ENCODE data around the gene PCYOX1L. TPM values are rescaled to one million over a fixed set of nuclear protein-coding genes. Genes with fewer than 3 reads are reported as not detected.

PCYOX1L gene
- total RNA-seq, 1 experiment from 2014 or later: 15.9 TPM

- H3K27ac ChIP-seq (ENCODE audit: low read depth, low read length): no peak overlapping the region
- H3K4me1 ChIP-seq (ENCODE audit: control insufficient read depth in 1 of 2, insufficient read depth in 2 of 2, low read length in 2 of 2): peaks cover 8 to 12% of the 10 kb centered on the region in 2 experiments
- no peaks in the 10 kb centered on the region for H3K79me2 ChIP-seq (ENCODE audit: insufficient read depth, low read length)
- H2AFZ ChIP-seq (ENCODE audit: low read depth, low read length, poor library complexity, severe bottlenecking): no peak overlapping the region
- intact Hi-C loops (cut with micrococcal nuclease): no loop called here
- POLR2A ChIA-PET: no interaction called here
- H3K4me2 ChIP-seq (ENCODE audit: low read length): no peak overlapping the region
- H3K27me3 ChIP-seq (ENCODE audit: insufficient read depth, low read length): no peaks in the 10 kb centered on the region
- no peak overlapping the region for H3K4me3 ChIP-seq (replicated peaks in 1 of 2; ENCODE audit: low read depth in 1 of 2, low read length in 2 of 2)
- H3K9me2 ChIP-seq (ENCODE audit: insufficient read depth): no peaks in the 10 kb centered on the region
- RAD21 ChIA-PET (ENCODE audit: low non-redundant PET in 1 of 2, low total read pairs in 2 of 2, uncharacterized antibody in 2 of 2, unreplicated experiment in 2 of 2): no interaction called here
- H3K36me3 ChIP-seq (ENCODE audit: control insufficient read depth in 1 of 2, insufficient read depth in 2 of 2, low read length in 2 of 2): no peaks in the 10 kb centered on the region
- ATAC-seq: no peak
- TF ChIP-seq ATF3 (IDR thresholded peaks at IDR 0.05) (no peak), SRF (IDR thresholded peaks at IDR 0.05; ENCODE audit: low read depth) (no peak), RAD21 (IDR thresholded peaks at IDR 0.05; ENCODE audit: low read depth) (no peak)
- TF ChIP-seq, protein P1, sequence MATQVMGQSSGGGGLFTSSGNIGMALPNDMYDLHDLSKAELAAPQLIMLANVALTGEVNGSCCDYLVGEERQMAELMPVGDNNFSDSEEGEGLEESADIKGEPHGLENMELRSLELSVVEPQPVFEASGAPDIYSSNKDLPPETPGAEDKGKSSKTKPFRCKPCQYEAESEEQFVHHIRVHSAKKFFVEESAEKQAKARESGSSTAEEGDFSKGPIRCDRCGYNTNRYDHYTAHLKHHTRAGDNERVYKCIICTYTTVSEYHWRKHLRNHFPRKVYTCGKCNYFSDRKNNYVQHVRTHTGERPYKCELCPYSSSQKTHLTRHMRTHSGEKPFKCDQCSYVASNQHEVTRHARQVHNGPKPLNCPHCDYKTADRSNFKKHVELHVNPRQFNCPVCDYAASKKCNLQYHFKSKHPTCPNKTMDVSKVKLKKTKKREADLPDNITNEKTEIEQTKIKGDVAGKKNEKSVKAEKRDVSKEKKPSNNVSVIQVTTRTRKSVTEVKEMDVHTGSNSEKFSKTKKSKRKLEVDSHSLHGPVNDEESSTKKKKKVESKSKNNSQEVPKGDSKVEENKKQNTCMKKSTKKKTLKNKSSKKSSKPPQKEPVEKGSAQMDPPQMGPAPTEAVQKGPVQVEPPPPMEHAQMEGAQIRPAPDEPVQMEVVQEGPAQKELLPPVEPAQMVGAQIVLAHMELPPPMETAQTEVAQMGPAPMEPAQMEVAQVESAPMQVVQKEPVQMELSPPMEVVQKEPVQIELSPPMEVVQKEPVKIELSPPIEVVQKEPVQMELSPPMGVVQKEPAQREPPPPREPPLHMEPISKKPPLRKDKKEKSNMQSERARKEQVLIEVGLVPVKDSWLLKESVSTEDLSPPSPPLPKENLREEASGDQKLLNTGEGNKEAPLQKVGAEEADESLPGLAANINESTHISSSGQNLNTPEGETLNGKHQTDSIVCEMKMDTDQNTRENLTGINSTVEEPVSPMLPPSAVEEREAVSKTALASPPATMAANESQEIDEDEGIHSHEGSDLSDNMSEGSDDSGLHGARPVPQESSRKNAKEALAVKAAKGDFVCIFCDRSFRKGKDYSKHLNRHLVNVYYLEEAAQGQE (IDR thresholded peaks at IDR 0.05; ENCODE audit: low read depth): no peak
- no peak for DNase-seq (ENCODE audit: low read depth, low spot score)
- BruUV-seq (replicated peaks): no TSS peak
- CTCF ChIA-PET: interaction anchor here (0.9 kb wide), 1 partner anchor 11 kb away, joined by 4 read pairs; no protein-coding TSS in a partner anchor
- no peaks in the 10 kb centered on the region for H3K9me3 ChIP-seq (ENCODE audit: control insufficient read depth in 1 of 2, insufficient read depth in 1 of 2, low read depth in 1 of 2, low read length in 2 of 2)
- no peaks in the 10 kb centered on the region for H4K20me1 ChIP-seq (ENCODE audit: insufficient read depth)
- H3K9ac ChIP-seq (ENCODE audit: low read length): no peak overlapping the region
Measured at GRCh38 chr5:149325894-149326293, 32.0 kb upstream of the PCYOX1L start.

- no peak for ATAC-seq
- H3K9me2 ChIP-seq (ENCODE audit: insufficient read depth): no peaks in the 10 kb centered on the region
- H3K4me1 ChIP-seq (ENCODE audit: control insufficient read depth in 1 of 2, insufficient read depth in 2 of 2, low read length in 2 of 2): peaks cover 2 to 7% of the 10 kb centered on the region in 2 experiments; a peak in 3 of 4 replicates
- H3K79me2 ChIP-seq (ENCODE audit: insufficient read depth, low read length): no peaks in the 10 kb centered on the region
- POLR2A ChIA-PET: no interaction called here
- CTCF ChIA-PET: interaction anchor here (1.5 kb wide), 1 partner anchor 12 kb away, joined by 3 read pairs; no protein-coding TSS in a partner anchor
- intact Hi-C loops (cut with micrococcal nuclease): no loop called here
- RAD21 ChIA-PET (ENCODE audit: low non-redundant PET in 1 of 2, low total read pairs in 2 of 2, uncharacterized antibody in 2 of 2, unreplicated experiment in 2 of 2): no interaction called here
- no peaks in the 10 kb centered on the region for H4K20me1 ChIP-seq (ENCODE audit: insufficient read depth)
- no peak for DNase-seq (ENCODE audit: low read depth, low spot score)
- no peak overlapping the region for H3K27ac ChIP-seq (ENCODE audit: low read depth, low read length)
- no peak overlapping the region for H3K4me3 ChIP-seq (replicated peaks in 1 of 2; ENCODE audit: low read depth in 1 of 2, low read length in 2 of 2)
- no peak for TF ChIP-seq CBX3 (IDR thresholded peaks at IDR 0.05; ENCODE audit: low read depth)
- TF ChIP-seq CTCF (IDR thresholded peaks at IDR 0.05 in 2 of 3, conservative IDR thresholded peaks at IDR 0.05 in 1 of 3; ENCODE audit: borderline replicate concordance in 1 of 3, insufficient read depth in 1 of 3, low read depth in 2 of 3, low read length in 2 of 3): no peak
- TF ChIP-seq EGR1 (IDR thresholded peaks at IDR 0.05; ENCODE audit: low read depth): no peak
- TF ChIP-seq POLR2A (IDR thresholded peaks at IDR 0.05; ENCODE audit: borderline replicate concordance, extremely low read depth, insufficient read depth, insufficient read length): no peak
- no peak overlapping the region for H2AFZ ChIP-seq (ENCODE audit: low read depth, low read length, poor library complexity, severe bottlenecking)
- no peaks in the 10 kb centered on the region for H3K9me3 ChIP-seq (ENCODE audit: control insufficient read depth in 1 of 2, insufficient read depth in 1 of 2, low read depth in 1 of 2, low read length in 2 of 2)
- H3K36me3 ChIP-seq (ENCODE audit: control insufficient read depth in 1 of 2, insufficient read depth in 2 of 2, low read length in 2 of 2): no peaks in the 10 kb centered on the region
- no TSS peak for BruUV-seq (replicated peaks)
- no peaks in the 10 kb centered on the region for H3K27me3 ChIP-seq (ENCODE audit: insufficient read depth, low read length)
- H3K9ac ChIP-seq (ENCODE audit: low read length): no peak overlapping the region
- H3K4me2 ChIP-seq (ENCODE audit: low read length): no peak overlapping the region
Measured at GRCh38 chr5:149326611-149327010, 31.2 kb upstream of the PCYOX1L start.
